Raji (cell line): ENCODE results near the gene FOXP1.

Experiments used
- POLR2A ChIP-seq: IDR thresholded peaks from 2 replicates; pipeline ENCODE4 v1.6.1; 2011; ENCODE audit warnings: low read depth, low read length, control low read depth; ENCODE audit not compliant: insufficient read depth

Gene FOXP1

GRCh38 chr3:71533588-71533987, 49.9 kb downstream of the FOXP1 start:
- no peak for TF ChIP-seq POLR2A

- TF ChIP-seq POLR2A: no peak
Observed at GRCh38 chr3:71532639-71533395, 50.7 kb downstream of the FOXP1 start.

- no peak for TF ChIP-seq POLR2A
Observed at GRCh38 chr3:71530903-71531530, 52.5 kb downstream of the FOXP1 start.

- no peak for TF ChIP-seq POLR2A
Observed at GRCh38 chr3:71528816-71529215, 54.7 kb downstream of the FOXP1 start.

- TF ChIP-seq POLR2A: no peak
Observed at GRCh38 chr3:71525391-71525790, 58.1 kb downstream of the FOXP1 start.

- TF ChIP-seq POLR2A: no peak
Observed at GRCh38 chr3:71524672-71525071, 58.9 kb downstream of the FOXP1 start.

- TF ChIP-seq POLR2A: no peak
Observed at GRCh38 chr3:71523628-71524027, 59.9 kb downstream of the FOXP1 start.

- no peak for TF ChIP-seq POLR2A
Observed at GRCh38 chr3:71521940-71522876, 61.3 kb downstream of the FOXP1 start.

DNA sequence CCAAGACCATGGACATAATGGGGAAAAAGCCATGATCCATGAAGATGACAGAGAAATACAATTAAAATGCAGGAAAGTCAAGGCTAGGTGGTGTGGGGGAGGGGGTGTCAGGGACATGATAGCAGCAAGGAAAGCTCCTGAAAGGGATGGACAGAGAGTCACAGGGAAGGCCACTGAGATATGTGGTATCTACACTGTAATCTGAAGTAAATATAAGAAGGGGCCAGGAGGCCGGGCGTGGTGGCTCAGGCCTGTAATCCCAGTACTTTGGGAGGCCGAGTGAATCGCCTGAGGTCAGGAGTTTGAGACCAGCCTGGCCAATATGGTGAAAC, 62.5 kb downstream of the FOXP1 start:
- TF ChIP-seq POLR2A: no peak

DNA sequence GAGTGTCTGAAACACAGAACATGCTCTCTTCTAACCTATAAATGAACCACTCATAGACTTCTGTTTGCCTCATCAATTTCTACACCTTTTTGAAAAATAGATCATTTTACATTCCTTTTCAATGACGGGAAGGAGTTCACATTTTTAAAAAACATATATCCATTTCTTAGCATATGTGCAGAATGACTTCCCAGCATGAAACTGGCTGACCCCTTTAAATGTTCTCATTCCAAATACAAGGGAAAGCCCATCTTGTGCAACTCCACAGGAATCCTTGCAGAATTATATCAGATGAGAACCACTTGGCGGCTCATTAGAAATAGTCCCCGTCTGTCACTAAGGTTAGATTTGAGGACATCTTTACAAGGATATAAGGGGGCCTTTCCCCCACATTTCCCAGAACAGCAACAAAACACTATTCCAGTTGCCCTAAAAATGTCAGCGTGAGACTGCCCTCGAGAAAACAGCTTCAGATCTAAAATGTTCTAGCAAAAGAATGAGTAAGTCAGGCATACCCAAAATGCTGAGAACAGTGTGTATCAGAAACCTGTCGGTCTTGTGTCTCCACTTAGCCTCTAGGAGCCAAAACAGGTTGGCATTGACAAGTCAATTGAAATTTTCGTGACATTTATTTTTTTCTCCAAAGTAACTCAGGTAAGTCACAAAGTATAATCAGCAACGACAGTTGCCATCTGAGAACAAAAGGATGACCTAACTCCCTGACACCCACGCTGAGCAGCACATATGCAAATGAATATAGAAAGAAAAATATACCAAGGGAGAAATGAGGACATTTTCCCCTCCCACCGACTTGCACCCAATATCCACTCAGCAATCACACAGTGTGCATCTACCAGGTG, 63.1 kb downstream of the FOXP1 start:
- TF ChIP-seq POLR2A: no peak

DNA sequence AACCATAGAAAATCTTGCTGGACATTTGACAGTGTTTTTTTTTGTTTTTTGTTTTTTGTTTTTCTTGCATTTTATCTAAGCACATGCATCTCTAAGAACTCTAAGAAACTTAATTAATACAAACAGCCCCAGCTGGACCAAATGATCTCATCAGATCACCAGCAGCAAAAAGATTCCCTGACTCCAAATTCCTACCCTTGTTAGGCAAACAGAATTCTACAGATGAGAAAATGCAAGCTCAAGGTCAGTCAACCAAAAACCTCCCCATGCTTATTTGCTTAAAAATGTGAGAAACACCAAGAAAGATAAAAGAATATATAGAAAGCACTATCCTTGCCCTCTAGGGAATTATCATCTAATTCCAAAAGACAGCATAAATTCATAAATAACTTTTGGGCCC, 65.4 kb downstream of the FOXP1 start:
- TF ChIP-seq POLR2A: no peak

GRCh38 chr3:71517271-71517791, 66.2 kb downstream of the FOXP1 start:
- no peak for TF ChIP-seq POLR2A

DNA sequence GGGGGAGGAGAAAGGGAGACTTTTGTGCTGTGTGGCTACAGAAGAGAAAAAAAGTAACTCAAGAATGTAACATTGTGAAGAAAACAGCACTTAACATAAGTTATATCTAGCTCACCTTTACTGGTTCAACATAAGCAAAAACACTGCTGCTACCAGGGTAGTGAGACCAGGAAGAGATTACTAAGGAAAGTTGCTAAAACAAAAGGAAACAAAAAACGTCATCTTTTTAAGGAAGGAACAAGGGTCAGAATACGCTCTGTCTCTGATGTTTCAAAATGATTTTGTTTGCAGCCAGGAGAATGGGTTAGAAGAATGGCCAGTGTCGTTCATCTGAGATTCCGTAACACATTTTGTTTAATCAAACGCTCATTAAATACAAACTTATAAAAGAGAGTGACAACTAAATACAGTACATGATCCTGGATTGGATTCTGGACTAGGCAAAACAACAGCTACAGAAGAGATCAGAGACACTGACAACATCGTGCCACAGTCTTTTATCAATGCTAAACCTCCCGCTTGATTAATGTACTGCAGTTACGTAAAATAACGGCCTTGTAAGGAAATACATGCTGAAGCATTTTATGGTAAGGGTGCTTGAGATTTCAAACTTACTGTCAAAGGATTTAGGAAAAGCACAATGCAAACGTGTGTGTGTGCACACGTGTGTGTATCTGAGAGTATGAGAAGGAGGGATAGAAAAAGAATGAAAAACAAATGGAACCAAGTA, 67.7 kb downstream of the FOXP1 start:
- no peak for TF ChIP-seq POLR2A

DNA sequence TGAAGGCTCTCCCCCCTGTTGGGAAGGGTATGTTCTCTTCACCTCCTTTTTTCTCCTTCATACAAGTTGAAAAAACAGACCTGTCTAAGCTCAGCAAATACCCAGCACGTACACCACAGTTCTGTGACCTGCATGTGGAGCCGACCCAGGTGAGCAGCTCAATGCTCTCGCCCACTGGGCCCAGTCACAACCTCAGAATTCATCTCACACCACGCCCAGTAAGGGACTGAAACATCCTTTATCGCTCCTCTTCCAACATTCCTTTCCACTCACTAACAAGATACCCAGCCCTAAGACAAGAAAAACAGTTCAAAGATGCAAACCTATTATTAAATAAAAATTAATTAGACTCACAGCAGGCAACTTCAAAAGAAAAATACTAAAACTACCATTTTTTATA, 68.9 kb downstream of the FOXP1 start:
- no peak for TF ChIP-seq POLR2A

DNA sequence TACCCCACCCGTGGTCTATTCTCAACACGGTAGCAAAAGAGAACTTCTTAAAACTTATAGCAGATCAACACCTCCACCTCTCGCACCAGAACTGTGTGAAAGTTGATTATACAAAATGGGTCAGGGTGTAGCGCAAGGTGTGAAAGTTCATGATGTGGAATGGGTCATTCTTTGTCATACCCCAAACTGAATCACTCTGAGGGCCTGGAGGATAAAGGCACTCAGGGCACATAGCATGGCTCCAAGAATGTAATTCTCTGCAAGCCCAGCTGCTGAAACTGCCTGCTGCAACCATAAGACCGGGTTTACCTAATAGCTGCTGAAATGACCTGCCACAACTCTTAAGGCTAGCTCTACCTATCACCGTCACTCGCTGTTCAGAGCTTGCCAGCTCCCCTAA, 70.0 kb downstream of the FOXP1 start:
- no peak for TF ChIP-seq POLR2A

DNA sequence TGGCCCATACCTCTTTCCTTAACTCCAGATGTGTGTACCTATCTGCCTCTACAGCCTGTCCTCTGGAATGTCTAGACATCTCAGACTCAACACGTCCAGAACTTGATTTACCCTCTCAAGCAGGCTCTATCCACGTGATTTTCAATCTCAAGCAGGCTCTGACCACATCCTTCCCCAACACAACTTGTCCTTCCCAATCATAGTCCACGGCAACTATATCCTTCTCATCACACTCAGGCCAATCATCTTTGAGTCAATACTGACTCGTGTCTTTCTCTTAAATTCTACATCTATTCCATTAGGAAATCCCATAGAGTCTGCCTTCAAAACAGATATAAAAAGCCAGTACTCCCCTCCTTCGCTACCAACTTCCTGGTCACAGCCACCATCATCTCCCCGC, 70.4 kb downstream of the FOXP1 start:
- TF ChIP-seq POLR2A: no peak
